K562 (cell line): ENCODE data around the gene CAPN7. TPM values are rescaled to one million over a fixed set of nuclear protein-coding genes. Genes with fewer than 3 reads are reported as not detected.

Experiments used
- ATAC-seq: fragments of 200-7000 bp; cut with Tn5 transposase; 3 replicates; pipeline ENCODE4 v1.9.1; 2020; ENCODE audit warnings: moderate library complexity
- BruUV-seq: library from RNA; stranded (reverse); fragments of 400-500 nt; replicated peaks from 2 replicates; lab custom pipeline; 2021; lab: Mats Ljungman, UMichigan
- CTCF ChIA-PET: fragments of 300-600 bp; formaldehyde crosslinking; extraction: SDS; loops from one replicate; lab custom pipeline; 2021; ENCODE audit warnings: low intra/inter-chr PET ratio; lab: Yijun Ruan, JAX
- POLR2A ChIA-PET: fragments of 300-600, 350-650 bp; sonication (Branson Sonifier 250); formaldehyde crosslinking; extraction: SDS; loops from one replicate; lab custom pipeline; 2021; ENCODE audit warnings: antibody characterized with exemption, inconsistent platforms; lab: Yijun Ruan, JAX
- DNase-seq, 4 experiments: peaks; one replicate each; pipeline versions ENCODE4 v3.0.0 to v3.0.0-alpha.2; 2011 to 2018; ENCODE audit warnings: low spot score in 3 of 4, mixed read lengths in 3 of 4; ENCODE audit errors: extremely low read depth in 1 of 4
- FAIRE-seq: peaks from 2 replicates; lab custom pipeline; 2011; peaks lifted over from hg19 to GRCh38; lab: Jason Lieb, UNC
- H2AFZ ChIP-seq: 2 replicates; pipeline ENCODE4 v1.6.0; 2011; ENCODE audit warnings: low read depth, low read length, control low read depth, inconsistent platforms
- H3K27ac ChIP-seq: fragments of 200-600 bp; 3 replicates; pipeline ENCODE4 v1.8.0; 2011; ENCODE audit warnings: low read depth, mild to moderate bottlenecking, control low read depth, inconsistent platforms, low read length, moderate library complexity, mixed read lengths; ENCODE audit errors: extremely low read depth
- H3K27me3 ChIP-seq, 2 experiments: fragments of 300-600 bp in 1 of 2; 2 replicates in 1 of 2; 3 replicates in 1 of 2; pipeline versions ENCODE4 v1.6.0 to v1.8.0; 2011; ENCODE audit warnings: inconsistent platforms in 2 of 2, low read length in 2 of 2, mild to moderate bottlenecking in 1 of 2, mixed read lengths in 1 of 2, moderate library complexity in 1 of 2; ENCODE audit not compliant: control insufficient read depth in 2 of 2, insufficient read depth in 2 of 2
- H3K36me3 ChIP-seq: fragments of 300-600 bp; 3 replicates; pipeline ENCODE4 v1.8.0; 2011; ENCODE audit warnings: mild to moderate bottlenecking, low read length, inconsistent platforms; ENCODE audit not compliant: control insufficient read depth, insufficient read depth
- H3K4me1 ChIP-seq, 2 experiments: fragments of 200-600 bp in 1 of 2; replicated peaks in 1 of 2; 2 replicates in 1 of 2; 3 replicates in 1 of 2; pipeline versions ENCODE4 v1.5.1 to v1.8.0; 2011; ENCODE audit warnings: inconsistent platforms in 2 of 2, low read length in 2 of 2, mild to moderate bottlenecking in 1 of 2, mixed read lengths in 1 of 2, moderate library complexity in 1 of 2; ENCODE audit not compliant: control insufficient read depth in 2 of 2, insufficient read depth in 2 of 2
- H3K4me2 ChIP-seq: 2 replicates; pipeline ENCODE4 v1.6.1; 2011; ENCODE audit warnings: low read length, control low read depth, inconsistent platforms, mixed read lengths; ENCODE audit not compliant: insufficient read depth
- H3K4me3 ChIP-seq: fragments of 200-600 bp; sonication (generic), shearing (Covaris generic); 2 replicates; pipeline ENCODE4 v1.5.1; 2016; ENCODE audit warnings: control low read depth, inconsistent platforms
- H3K79me2 ChIP-seq: fragments of 200-600 bp; 3 replicates; pipeline ENCODE4 v1.8.0; 2011; ENCODE audit warnings: low read length, inconsistent platforms; ENCODE audit not compliant: control insufficient read depth, insufficient read depth
- H3K9ac ChIP-seq, 2 experiments: 2 replicates each; pipeline versions ENCODE4 v1.6.0 to v1.6.1; 2011; ENCODE audit warnings: low read depth in 2 of 2, low read length in 2 of 2, control low read depth in 1 of 2, inconsistent platforms in 1 of 2, mild to moderate bottlenecking in 1 of 2, mixed read lengths in 1 of 2; ENCODE audit not compliant: insufficient read depth in 1 of 2
- H3K9me1 ChIP-seq: one replicate; pipeline ENCODE4 v1.6.0; 2011; ENCODE audit warnings: inconsistent platforms, mild to moderate bottlenecking, low read length, moderate library complexity; ENCODE audit not compliant: control insufficient read depth, insufficient read depth
- H3K9me3 ChIP-seq: replicated peaks from 2 replicates; pipeline ENCODE4 v1.5.1; 2011; ENCODE audit warnings: low read depth, low read length, inconsistent platforms; ENCODE audit not compliant: control insufficient read depth, insufficient read depth
- H4K20me1 ChIP-seq: replicated peaks from 2 replicates; pipeline ENCODE4 v1.6.1; 2011; ENCODE audit warnings: low read length, inconsistent platforms, mixed read lengths; ENCODE audit not compliant: control insufficient read depth, insufficient read depth
- ARHGAP35 ChIP-seq: fragments of 450-650 bp; IDR thresholded peaks from 2 replicates; pipeline ENCODE4 v1.6.1; 2018; ENCODE audit not compliant: partially characterized antibody
- FOXA3 ChIP-seq, 2 experiments: fragments of 450-650 bp in 1 of 2; sonication (generic) in 1 of 2; formaldehyde crosslinking; IDR thresholded peaks in 1 of 2; conservative IDR thresholded peaks in 1 of 2; 2 replicates each; pipeline versions ENCODE4 v1.4.0 to v1.8.0; 2020 to 2022; ENCODE audit warnings: mild to moderate bottlenecking in 2 of 2, missing genetic modification reagents in 1 of 2
- HDAC3 ChIP-seq: fragments of 450-650 bp; IDR thresholded peaks from 2 replicates; pipeline ENCODE4 v1.6.1; 2018; ENCODE audit warnings: borderline replicate concordance, mild to moderate bottlenecking, moderate library complexity; ENCODE audit not compliant: partially characterized antibody
- RCOR1 ChIP-seq, 2 experiments: IDR thresholded peaks; 2 replicates each; pipeline ENCODE4 v1.6.1; 2012; ENCODE audit warnings: low read depth in 2 of 2, low read length in 2 of 2, borderline replicate concordance in 1 of 2, improper control_type of control experiment in 1 of 2
- ZNF184 ChIP-seq: sonication (generic); formaldehyde crosslinking; IDR thresholded peaks from 2 replicates; pipeline ENCODE4 v1.5.0; 2020; ENCODE audit warnings: missing genetic modification reagents
- WGBS: fragments of 100-300 bp; shearing (Covaris generic); methylation state at CpG from one replicate; pipeline ENCODE4 v1.1.6; 2016; ENCODE audit warnings: low coverage, mixed read lengths; ENCODE audit not compliant: insufficient coverage; ENCODE audit errors: missing lambda C conversion rate; 5-methylcytosine and 5-hydroxymethylcytosine counted together
- in situ Hi-C: fragments of 300-500 bp; cut with MboI; formaldehyde crosslinking; loops from 4 replicates; pipeline ENCODE4 v1.15.0; 2018; ENCODE audit warnings: inconsistent platforms, mixed read lengths
- intact Hi-C: fragments of 100-400 bp; cut with micrococcal nuclease; formaldehyde crosslinking; loops from 2 replicates; pipeline ENCODE4 v1.14.2; 2022
- polyA plus RNA-seq, 8 experiments: library from polyadenylated mRNA; depleted of rRNA in 4 of 8; stranded (reverse) in 5 of 8; unstranded in 3 of 8; fragments of >200 nt; fragmentation: Nextera tagmentation in 2 of 8; fragmentation: Illumina TruSeq in 1 of 8; extraction: Ambion mirVana in 2 of 8; extraction: Trizol in 1 of 8; gene quantifications; 2 replicates each; pipeline versions ENCODE4 v1.2.1 to v1.2.3, GENCODE V29; 2011 to 2014; ENCODE audit warnings: inconsistent platforms in 1 of 8, missing spikeins in 1 of 8
- total RNA-seq, 7 experiments: library from RNA; depleted of rRNA in 6 of 7; stranded (reverse); fragments of >200 nt in 6 of 7; fragmentation: Illumina TruSeq in 2 of 7; extraction: Trizol in 2 of 7; gene quantifications; 2 replicates each; pipeline versions ENCODE4 v1.2.1 to v1.2.3, GENCODE V29; 2011 to 2021; ENCODE audit warnings: low replicate concordance in 1 of 7
- TF ChIP-seq, protein P1 (sequence below), 2 experiments: fragments of 450-650 bp in 1 of 2; sonication (generic) in 1 of 2; formaldehyde crosslinking; conservative IDR thresholded peaks; 2 replicates each; pipeline versions ENCODE4 v1.4.0 to v1.8.1; 2020 to 2022; ENCODE audit warnings: mild to moderate bottlenecking in 1 of 2, missing genetic modification reagents in 1 of 2

CAPN7 gene
- total and polyA plus RNA-seq, 9 of the 15 experiments (the other 6 are each of a cell fraction or from before 2014, with no cell fraction given): 6.5 to 42.7 (median 32.7) TPM

DNA sequence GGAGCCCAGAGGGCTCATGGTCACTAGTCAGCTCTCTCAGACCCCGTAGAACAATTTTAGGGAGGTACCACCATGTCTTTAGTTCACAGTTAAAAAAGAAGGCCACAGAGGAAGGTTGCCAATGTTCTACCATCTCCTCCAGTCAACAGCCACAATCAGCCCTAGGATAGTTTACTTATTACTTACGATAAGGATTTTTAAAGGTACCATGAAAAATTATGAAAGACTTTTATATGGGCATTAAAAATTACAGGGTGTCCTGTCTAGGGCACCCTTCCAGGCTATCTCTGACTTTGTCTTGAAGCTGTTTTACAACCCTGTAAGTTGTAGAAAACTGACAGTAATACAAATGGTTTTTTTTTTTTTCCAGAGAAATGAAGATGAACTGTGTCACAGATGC lies 57.9 kb downstream of the CAPN7 start (continued):
- TF ChIP-seq ZNF184 (CRISPR knock-in tag) (no peak), HDAC3 (no peak)
- TF ChIP-seq, all 486 proteins: peak for 0

DNA sequence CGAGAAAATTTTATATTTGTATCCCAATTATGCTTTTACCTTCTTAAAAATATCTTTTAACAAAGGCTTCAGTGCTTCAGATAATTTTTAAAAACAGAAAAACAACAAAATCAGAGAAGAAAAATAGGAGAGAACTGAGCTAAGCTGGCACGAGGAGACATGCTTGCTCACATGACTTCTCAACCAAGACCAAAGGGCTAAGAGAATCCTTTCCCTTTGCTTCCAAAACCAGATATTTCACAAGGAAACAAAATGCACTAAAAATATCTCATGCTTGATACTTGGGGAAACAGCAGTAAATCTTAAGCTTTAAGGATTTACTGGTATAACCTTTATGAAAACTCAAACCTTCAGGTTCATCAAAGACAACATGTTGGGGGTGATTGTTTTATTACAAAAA lies 58.4 kb downstream of the CAPN7 start:
- Histone ChIP-seq H3K4me3 (no peak overlapping the region), H3K9me3 (no peaks in the 10 kb centered on the region), H3K9ac (no peak overlapping the region), H4K20me1 (no peaks in the 10 kb centered on the region), H2AFZ (no peak overlapping the region), H3K27me3 (no peaks in the 10 kb centered on the region), H3K27ac (no peak overlapping the region), H3K79me2 (no peaks in the 10 kb centered on the region), H3K9me1 (no peaks in the 10 kb centered on the region), H3K4me2 (no peak overlapping the region), H3K36me3 (peaks cover 30% of the 10 kb centered on the region; the same call in 2 of the 3 replicates), H3K4me1 (peaks cover 14 to 15% of the 10 kb centered on the region in 2 experiments)
- ChIA-PET CTCF (interaction anchor here (1.8 kb wide), 1 partner anchor 115 kb away, joined by 4 read pairs; no protein-coding TSS in a partner anchor), POLR2A (interaction anchor here (1.8 kb wide), 1 partner anchor 7 kb away, joined by 8 read pairs; no protein-coding TSS in a partner anchor)
- intact Hi-C loops: no loop called here
- BruUV-seq: no TSS peak
- 37% methylated on average over 2 of the region's 2 CpGs for WGBS
- no peak for FAIRE-seq
- ATAC-seq: no peak
- TF ChIP-seq ARHGAP35 (no peak), FOXA3 (CRISPR knock-in tag; conservative IDR thresholded peaks at IDR 0.05 in 1 of 2, IDR thresholded peaks at IDR 0.05 in 1 of 2) (no peak), RCOR1 (IDR thresholded peaks at IDR 0.05; ENCODE audit: borderline replicate concordance in 1 of 2, low read depth in 2 of 2, low read length in 2 of 2) (no peak)
- TF ChIP-seq, protein P1, sequence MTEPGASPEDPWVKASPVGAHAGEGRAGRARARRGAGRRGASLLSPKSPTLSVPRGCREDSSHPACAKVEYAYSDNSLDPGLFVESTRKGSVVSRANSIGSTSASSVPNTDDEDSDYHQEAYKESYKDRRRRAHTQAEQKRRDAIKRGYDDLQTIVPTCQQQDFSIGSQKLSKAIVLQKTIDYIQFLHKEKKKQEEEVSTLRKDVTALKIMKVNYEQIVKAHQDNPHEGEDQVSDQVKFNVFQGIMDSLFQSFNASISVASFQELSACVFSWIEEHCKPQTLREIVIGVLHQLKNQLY (CRISPR knock-in tag; conservative IDR thresholded peaks at IDR 0.05): no peak
- in situ Hi-C loops: no loop called here
- DNase-seq: no peak
